HG03045 (cell line): Measurements from ENCODE around the gene SLC12A3.
"Not testable (repeated sequence)": the region's sequence is repeated elsewhere in the genome, so short reads cannot be mapped to it uniquely, and the experiment has no call there.

ENCODE experiments used
- ATAC-seq: cut with Tn5 transposase; IDR thresholded peaks from one replicate; pipeline ENCODE4 v1.9.1; 2021; ENCODE audit warnings: mild to moderate bottlenecking, moderate library complexity; ENCODE audit not compliant: unreplicated experiment

Gene SLC12A3

GRCh38 chr16:56868175-56868574 lies 3.2 kb downstream of the SLC12A3 start:
- no peak for ATAC-seq

GRCh38 chr16:56868766-56869165 lies 3.8 kb downstream of the SLC12A3 start:
- ATAC-seq = not testable (repeated sequence)

GRCh38 chr16:56869513-56870275 lies 4.7 kb downstream of the SLC12A3 start:
- ATAC-seq = no peak

- no peak for ATAC-seq
Measured at GRCh38 chr16:56870276-56870888, 5.4 kb downstream of the SLC12A3 start.

DNA sequence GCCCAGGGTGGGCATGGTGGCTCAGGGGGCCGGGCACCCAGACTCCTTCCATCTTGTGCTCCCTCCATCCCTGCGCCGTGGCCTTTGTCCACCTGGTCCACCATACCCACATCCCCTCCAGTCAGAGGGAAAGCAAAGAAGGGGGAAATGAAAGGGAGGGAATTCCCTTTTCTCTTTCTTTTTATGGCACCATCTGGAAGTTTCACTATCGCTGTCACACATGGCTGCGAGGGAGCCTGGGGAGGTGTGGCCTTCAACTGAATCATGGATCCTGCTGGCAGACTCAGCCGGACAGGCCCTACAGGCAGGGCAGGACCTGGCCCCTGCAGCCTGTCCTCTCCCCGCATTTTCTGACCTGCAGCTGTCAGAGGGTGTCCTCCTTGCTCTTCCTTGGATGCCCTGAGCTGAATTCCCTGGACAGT lies 6.2 kb downstream of the SLC12A3 start:
- peak; percentile 41 for ATAC-seq

DNA sequence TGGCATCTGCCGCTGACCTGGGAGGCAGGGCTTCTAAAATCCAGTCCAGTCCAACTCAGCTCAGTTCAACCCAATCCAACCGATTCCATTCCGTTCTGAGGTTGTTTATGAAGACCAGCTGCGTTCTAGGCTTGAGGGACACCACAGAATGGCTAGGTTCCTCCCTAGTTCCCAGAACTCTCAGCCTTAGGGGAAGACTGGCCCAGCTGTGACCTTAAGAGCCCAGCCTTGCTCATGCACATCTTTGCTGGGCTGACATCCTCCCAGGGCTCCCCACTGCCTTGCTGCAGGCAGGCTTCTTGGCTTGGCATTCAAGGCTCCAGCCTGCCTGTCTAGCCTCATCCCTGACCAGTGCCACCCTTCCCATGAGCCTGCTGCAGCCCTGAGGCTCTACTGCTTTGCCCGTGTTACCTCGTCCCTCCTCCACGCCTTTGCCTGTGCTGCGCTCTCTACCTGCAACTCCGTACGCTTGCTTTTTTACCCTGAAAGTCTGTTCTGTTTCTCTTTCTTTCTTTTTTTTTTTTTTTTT lies 7.9 kb downstream of the SLC12A3 start:
- ATAC-seq = no peak

DNA sequence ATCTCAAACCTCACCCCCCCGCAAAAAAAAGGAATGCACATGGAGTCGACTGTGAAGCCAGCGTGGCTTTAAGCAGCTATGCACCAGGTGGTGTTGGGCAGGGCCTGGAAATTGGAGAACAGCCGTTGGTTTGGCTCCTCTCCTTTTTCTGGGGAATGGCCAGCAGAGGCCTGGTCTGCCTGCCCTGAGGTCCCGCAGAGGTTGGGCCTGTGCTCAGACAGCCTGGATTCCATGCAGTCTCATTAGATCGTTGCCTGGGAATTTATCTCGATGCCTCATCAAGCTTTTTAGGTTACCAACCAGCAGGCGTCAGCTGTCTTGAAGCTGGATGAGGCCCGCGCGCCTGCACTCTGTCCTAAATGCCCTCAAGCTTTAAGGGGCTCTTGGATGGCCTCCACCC lies 9.8 kb downstream of the SLC12A3 start:
- no peak for ATAC-seq

GRCh38 chr16:56876048-56876447 lies 11.0 kb downstream of the SLC12A3 start:
- ATAC-seq = no peak

DNA sequence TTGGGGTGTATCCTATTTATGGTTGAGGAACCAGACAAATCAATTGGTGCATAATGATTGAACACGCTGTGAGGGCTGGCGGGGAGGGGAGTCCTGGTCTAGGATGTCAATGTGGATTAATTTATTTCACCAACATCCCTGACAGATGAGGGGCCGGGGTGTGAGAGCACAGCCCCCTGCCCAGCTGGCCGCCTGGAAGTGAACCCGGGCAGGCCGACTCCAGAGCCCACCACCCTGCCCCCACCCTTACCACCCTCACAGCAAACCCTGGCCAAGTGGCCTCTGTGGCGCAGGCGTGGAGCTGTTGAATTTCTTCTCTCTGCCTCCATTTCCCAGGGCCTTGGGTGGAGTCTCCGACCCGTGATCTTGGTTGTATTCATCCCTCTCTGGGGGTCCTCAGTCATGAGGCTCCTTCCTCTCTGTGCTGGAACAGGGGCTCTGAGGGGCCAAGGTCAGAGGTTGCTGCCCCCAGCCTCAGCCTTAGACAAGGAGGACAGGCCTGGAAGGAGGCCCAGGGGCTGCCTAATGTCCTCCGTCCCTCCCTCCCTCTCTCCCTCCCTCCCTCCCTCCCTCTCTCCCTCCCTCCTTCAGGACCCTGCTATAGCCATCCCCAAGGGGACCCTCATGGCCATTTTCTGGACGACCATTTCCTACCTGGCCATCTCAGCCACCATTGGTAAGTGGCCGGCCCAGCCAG lies 12.6 kb downstream of the SLC12A3 start:
- no peak for ATAC-seq

GRCh38 chr16:56878282-56878854 lies 13.4 kb downstream of the SLC12A3 start:
- no peak for ATAC-seq

GRCh38 chr16:56879276-56879675 lies 14.3 kb downstream of the SLC12A3 start:
- no peak for ATAC-seq

DNA sequence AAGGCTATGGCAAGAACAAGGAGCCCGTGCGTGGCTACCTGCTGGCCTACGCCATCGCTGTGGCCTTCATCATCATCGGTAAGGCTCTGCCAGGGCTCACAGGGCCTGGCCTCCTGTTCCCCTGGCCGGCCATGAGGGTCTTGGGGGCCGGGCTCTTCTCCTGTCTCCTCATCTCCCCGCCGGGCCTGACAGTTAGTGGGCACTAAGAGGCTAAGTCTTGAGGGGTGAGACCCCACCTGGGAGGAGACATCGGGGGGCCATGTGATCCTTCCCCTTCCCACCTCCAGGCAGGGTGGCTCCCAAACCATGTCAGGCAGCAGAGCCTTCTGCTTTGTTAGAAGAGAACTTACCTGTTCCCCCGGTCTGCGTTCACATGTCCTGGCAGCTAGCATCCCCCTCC lies 15.2 kb downstream of the SLC12A3 start:
- ATAC-seq = no peak

- no peak for ATAC-seq
Measured at GRCh38 chr16:56880685-56881084, 15.7 kb downstream of the SLC12A3 start.

DNA sequence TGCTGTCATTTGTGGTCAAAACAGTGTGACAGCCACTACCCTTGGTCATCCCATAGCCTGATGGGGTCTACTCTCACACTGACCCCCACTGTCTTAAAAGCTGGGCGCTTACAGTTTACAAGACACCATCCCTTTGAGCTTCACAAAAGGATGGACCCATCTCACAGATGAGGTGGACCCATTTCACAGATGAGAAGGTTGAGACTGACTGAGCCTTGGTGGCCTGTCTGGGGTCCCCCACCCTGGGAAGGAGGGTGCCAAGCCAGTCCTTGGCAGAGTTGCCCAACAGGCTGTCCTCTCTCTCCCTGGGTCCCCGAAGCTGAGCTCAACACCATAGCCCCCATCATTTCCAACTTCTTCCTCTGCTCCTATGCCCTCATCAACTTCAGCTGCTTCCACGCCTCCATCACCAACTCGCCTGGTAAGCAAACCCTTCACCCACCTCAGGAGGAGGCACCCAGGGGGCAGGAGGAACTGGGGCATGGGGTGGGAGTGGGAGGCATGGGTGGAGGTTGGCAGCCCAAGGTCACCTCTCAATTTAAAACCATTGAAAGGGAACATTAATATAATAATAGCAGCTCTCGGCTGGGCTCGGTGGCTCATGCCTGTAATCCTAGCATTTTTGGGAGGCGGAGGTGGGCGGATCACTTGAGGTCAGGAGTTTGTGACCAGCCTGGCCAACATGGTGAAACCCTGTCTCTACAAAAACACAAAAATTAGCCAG lies 17.2 kb downstream of the SLC12A3 start:
- ATAC-seq = no peak

GRCh38 chr16:56883586-56883985 lies 18.6 kb downstream of the SLC12A3 start:
- ATAC-seq = no peak

- ATAC-seq = no peak
Measured at GRCh38 chr16:56884026-56884582, 19.1 kb downstream of the SLC12A3 start.

DNA sequence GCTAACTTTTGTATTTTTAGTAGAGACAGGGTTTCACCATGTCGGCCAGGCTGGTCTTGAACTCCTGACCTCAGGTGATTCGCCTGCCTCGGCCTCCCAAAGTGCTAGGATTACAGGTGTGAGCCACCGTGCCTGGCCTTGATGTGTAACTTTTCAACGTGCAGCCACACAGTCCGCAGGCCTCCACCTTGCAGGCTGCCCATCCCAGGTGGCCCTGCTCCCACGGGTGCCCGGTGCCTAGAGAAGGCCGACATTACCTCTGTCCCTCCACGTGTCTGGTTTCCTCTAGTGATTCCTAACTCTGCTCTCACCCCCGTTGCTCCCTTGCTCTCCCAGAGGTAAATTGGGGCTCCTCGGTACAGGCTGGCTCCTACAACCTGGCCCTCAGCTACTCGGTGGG lies 19.9 kb downstream of the SLC12A3 start:
- ATAC-seq = not testable (repeated sequence)

DNA sequence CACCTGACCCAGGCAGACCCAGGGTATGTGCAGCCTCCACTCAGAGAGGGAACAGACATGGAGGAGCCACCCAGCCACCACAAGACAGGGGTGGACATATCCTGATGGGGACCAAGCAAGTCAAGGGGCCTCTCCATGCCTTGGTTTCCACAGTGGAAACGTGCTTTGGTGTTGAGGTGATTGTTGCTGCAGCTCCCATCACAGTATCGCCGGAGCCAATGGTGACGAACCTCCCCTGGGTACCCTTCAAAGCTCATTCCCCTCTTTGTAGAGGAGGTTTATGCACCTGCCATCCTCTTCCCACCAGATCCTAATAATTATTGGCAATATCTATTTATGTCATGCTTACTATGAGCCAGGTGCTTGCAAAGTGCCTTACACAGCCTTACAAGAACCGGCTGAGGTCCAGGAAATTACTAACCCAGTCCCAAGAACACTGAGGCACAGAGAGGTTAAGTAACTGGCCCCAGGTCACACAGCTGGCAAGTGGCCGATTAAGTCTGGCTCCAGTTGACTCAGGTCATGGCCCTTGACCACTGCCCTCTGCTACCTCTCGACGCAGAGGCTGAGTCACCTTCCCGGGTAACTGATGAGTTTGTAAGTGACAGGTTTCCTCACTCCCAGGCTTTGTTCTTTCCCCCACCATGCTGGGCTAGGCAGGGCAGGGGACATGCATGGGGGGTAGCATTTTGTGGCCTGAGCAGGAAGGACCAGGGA lies 20.6 kb downstream of the SLC12A3 start:
- no peak for ATAC-seq

DNA sequence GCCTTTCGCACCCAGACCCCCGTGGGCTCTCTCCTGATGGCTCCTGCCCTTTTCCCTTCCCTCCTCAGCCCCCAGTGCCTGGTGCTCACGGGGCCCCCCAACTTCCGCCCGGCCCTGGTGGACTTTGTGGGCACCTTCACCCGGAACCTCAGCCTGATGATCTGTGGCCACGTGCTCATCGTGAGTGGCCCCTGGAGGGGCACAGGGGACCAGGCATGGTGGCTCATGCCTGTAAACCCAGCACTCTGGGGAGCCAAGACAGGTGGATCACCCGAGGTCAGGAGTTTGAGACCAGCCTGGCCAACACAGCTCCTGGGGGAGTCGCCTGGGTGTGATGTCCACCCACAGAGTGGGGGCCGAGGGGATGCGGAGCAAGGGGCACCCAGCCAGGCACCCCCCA lies 21.3 kb downstream of the SLC12A3 start:
- no peak for ATAC-seq

DNA sequence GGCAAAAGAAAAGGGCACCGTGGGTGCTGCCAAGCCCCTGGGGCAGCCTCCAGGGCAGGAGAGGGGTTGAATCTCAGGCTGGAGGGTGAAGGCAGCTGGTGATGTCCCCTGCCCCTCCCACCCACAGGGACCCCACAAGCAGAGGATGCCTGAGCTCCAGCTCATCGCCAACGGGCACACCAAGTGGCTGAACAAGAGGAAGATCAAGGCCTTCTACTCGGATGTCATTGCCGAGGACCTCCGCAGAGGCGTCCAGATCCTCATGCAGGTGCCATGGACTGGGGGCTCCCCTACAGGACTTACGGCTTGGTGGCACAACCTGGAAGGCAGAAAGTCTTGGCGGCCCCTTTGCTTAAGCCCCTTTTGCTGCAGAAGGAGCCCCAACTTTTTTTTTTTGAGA lies 21.8 kb downstream of the SLC12A3 start:
- ATAC-seq = no peak
